ENCODE measurements around the gene TTYH3.

TTYH3 gene

DNA sequence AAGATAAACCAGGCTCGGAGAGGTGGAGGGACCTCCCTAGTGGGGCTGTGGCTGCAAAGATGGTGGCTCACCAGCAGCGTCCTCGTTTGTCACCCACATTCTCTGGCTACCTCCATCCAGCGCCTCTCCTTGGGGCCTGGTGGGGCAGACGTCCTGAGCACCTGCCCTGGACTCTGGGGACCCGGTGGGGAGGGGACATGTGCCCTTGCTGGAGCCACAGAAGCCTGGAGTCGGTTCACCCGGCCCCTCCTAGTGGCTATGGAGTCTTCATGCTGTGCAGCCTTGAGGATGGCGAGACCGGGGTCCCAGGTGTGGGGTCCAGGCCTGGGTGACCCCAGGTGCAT, 14.5 kb downstream of the TTYH3 start:
- in situ Hi-C loops (cut with MboI; ENCODE audit: low sequenced_read_pairs): no loop called here

DNA sequence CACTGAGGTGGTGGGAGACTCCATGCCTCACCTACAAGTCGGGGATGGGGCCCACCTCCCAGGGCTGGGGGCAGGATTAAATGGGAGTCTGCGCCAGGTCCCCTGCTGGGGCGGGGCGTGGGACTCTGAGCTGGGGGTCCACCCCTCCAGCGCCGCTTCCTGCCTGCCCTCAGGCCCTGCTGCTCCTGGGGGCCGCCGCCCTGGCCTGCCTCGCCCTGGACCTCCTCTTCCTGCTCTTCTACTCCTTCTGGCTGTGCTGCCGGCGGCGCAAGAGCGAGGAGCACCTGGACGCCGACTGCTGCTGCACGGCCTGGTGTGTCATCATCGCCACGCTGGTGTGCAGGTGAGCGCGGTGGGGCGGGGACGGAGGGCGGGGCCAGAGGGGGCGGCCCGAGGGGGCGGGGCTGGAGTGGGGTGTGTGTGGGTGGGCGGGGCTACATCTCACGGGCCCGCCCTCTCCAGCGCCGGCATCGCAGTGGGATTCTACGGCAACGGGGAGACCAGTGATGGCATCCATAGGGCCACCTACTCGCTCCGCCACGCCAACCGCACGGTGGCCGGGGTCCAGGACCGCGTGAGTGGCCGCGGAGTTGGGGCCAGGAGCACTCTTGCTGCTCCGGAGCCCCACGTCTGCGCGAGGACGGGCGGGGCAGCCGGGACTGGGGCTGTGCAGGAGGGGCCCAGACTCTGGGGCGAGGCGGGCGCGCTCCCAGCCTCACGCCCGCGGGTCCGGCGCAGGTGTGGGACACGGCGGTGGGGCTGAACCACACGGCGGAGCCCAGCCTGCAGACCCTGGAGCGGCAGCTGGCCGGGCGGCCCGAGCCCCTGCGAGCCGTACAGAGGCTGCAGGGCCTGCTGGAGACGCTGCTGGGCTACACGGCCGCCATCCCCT, 15.1 kb downstream of the TTYH3 start:
- in situ Hi-C loops (cut with MboI; ENCODE audit: low sequenced_read_pairs): no loop called here

DNA sequence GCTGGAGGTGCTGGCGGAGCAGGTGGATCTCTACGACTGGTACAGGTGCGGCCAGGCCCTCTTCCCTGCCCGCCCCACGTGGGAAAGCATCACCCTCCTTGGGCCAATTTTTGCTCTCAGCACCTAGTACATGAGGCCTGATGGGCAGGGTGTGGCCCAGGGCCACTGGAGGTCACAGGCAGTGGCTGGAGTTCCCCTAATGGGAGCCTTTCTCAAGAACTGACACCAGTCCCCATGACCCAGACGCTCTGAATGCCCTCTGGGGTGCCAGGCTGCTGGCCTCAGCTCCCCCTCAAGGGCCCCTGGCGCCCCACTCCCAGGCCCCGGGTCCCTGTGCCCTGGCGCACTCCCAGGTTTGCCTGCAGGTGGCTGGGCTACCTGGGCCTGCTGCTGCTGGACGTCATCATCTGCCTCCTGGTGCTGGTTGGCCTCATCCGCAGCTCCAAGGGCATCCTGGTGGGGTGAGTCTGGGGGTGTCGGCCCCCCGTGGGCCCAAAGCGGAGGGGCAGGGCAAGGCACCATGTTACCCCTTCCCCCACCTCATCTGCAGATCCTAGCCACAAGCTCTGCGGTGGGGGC, 15.9 kb downstream of the TTYH3 start:
- in situ Hi-C loops (cut with MboI; ENCODE audit: low sequenced_read_pairs): no loop called here

DNA sequence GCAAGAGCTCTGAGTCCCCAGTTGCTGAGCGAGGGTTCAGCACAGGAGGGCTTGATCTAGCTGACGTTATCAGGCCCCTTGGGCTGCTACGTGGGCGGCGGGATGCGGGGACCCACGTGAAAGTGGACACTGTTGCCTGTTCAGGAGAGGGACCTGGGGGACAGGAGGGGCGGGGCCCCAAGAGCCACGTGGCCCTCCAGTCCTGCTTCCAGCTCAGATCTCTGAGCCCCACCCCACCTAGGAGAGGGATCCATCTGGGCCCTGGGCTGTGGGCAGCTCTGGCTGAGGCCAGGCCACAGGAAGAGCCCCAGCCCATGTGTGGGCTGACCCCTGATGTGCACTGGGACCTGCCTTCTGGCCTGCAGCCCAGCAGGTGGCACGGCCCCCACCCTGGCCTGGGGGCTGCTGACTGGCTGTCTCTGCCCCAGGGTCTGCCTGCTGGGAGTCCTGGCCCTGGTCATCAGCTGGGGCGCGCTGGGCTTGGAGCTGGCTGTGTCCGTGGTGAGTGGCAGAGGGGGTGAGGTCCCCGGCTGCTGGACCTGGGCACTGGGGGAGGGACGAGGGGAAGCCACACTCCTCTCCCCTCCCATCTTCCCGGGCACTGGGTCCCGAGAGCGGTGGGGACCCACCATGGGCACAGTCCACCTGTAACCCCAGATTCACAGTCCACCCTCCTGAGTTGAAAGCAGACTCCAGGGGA, 17.5 kb downstream of the TTYH3 start:
- in situ Hi-C loops (cut with MboI; ENCODE audit: low sequenced_read_pairs): no loop called here

DNA sequence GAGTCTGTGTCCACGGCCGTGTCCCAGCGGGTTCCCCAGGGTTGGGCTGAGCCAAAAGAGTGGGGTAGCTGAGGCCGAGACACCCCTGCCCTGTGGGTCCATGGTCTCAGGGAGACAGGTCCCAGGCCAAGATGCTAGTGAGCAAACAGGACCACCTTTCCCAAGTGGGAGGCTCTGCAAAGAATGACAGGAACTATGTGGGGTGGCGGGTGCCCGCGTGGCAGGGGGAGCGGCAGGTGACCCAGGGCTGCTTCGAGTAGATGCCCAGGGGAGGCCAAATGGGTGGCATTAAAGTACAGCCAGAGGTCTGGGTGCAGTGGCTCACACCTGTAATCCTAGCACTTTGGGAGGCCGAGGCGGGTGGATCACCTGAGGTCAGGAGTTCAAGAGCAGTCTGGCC, 18.2 kb downstream of the TTYH3 start:
- in situ Hi-C loops (cut with MboI; ENCODE audit: low sequenced_read_pairs): no loop called here

DNA sequence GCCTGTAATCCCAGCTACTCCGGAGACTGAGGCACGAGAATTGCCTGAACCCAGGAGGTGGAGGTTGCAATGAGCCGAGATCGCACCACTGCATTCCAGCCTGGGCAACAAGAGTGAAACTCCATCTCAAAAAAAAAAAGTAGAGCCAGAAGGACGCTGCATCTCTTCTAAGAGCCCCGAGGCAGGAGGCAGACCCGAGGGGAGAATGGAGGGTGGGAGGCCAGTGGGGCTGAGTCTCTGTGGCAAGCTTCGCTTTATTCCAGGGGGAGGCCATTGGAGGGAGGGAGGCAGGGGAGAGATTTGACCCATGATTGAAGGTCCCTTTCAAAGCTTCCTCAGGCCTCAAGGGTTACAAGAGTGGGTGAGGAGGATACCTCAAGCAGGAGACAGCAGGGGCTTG, 18.7 kb downstream of the TTYH3 start:
- in situ Hi-C loops (cut with MboI; ENCODE audit: low sequenced_read_pairs): no loop called here

DNA sequence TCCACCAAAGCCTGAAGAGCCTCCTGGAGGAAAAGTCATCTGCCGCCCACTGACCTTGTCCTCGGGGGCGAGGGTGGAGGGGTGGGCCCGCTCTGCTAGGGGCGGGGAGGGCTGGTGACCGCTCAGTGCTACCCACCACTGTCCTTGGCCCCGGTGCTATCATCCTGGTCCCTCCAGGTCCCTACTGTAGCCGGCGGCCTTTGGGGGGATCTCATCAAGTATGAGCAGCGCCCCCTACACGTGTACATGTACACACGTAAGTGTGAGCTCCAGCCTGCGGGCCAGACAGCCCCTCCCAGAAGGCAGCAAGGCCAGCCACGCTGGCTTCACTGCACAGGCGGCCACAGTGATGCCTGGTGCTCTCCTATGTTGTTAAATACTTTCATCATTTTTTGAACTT, 19.6 kb downstream of the TTYH3 start:
- in situ Hi-C loops (cut with MboI; ENCODE audit: low sequenced_read_pairs): no loop called here

DNA sequence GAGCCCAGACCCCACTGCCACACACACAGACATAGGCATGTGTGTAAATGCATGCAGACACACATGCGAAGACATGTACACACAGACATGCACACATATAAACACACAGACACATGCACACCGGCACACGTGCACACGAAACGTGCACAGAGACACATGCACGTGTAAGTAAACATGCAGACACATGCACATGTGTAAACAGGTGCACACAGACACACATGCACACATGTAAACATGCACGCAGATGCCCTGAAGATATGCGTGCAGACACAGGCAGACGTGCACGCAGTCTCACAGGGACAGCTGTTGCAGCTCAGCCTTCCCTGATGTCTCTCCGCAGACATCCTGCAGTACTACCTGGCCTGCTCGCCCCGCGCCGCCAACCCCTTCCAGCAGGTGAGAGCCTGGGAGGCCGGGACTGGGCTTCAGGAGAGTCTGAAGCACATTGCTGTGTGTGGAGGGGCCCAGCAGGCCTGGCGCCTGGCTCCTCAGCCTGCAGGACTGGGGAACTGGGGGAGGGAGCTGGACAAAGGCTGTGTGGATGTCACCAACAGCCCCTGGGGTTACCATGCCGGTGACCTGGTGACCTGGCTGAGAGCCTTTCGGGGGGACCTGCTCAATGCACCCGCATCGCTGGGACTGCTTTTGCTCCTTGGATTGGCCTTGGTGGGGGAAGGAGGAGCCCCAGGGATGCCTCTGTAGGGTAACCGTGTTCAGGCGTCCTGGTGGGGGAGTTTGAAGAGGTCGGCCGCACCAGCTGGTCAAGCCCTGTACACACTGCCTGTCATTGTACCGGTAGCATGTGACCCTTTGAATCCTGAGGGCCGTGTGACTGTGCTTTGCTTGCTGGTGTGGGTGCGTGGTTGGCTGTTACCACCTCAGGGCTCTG, 20.3 kb downstream of the TTYH3 start:
- in situ Hi-C loops (cut with MboI; ENCODE audit: low sequenced_read_pairs): no loop called here

DNA sequence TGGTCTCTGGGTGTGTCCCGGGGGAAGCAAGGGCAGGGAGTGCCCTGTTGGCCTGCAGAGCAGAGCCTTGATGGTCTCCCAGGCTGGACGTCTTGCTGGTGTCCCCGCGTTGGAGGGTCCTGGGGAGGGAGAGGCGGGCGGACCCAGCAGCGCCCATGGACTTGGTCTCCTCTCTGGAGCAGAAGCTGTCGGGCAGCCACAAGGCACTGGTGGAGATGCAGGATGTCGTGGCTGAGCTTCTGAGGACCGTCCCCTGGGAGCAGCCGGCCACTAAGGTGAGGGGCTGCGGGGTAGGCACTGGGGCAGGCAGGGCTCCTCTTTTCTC, 20.9 kb downstream of the TTYH3 start:
- in situ Hi-C loops (cut with MboI; ENCODE audit: low sequenced_read_pairs): no loop called here

DNA sequence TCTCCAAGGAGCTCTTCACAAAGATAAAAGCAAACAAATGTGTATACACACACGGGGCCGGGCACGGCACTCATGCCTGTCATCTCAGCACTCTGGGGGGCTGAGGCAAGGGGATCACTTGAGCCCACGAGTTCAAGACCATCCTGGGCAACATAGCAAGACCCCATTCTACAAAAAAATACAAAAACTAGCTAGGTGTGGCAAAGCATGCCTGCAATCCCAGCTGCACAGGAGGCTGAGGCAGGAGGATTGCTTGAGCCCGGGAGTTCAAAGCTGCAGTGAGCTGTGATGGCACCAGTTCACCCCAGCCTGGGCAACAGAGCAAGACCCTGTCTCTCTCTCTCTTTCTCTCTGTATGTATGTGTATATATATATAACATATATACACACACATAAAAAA, 22.3 kb downstream of the TTYH3 start:
- in situ Hi-C loops (cut with MboI; ENCODE audit: low sequenced_read_pairs): no loop called here

DNA sequence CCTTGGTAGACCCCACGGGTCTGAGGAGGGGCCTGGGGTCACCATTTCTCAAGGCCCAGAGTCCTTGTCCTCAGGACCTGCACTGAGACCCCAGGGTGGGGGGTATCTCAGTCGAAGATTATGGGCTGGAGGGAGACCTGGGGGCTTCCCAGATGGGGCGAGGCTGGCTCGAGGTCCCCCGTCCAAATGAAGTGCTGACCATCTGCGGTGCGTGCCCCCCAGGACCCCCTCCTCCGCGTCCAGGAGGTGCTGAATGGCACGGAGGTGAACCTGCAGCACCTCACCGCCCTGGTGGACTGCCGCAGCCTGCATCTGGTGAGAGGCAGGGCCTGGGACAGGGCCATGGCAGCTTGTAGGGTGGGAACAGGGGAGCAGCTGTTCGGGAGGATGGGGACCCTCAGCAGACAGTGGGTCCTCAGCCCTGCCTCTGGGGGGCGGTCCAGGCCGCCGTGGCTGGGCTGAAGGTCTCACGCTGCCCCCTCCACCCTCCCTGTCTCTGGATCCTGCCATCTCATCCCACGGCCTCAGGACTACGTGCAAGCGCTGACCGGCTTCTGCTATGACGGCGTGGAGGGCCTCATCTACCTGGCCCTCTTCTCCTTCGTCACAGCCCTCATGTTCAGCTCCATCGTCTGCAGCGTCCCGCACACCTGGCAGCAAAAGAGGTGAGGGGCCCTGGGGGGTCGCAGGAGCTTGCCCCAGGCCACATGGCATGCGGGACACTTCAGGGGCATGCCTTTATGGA, 24.3 kb downstream of the TTYH3 start:
- in situ Hi-C loops (cut with MboI; ENCODE audit: low sequenced_read_pairs): no loop called here

DNA sequence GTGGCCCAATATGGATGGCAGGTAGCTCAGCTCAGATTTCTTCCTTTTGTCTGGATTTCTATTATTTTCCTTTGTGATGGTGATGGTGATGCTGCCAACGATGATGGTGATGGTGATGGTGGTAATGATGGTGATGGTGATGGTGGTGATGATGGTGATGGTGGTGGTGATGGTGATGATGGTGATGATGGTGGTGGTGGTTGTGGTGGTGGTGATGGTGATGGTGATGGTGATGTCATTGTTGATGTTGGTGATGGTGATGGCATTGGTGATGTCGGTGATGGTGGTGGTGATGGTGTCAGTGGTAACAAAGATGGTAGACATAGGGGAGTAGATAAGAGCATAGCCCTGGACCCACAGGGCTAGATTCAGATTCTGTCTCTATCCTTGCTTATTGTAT, 25.4 kb downstream of the TTYH3 start:
- in situ Hi-C loops (cut with MboI; ENCODE audit: low sequenced_read_pairs): no loop called here

DNA sequence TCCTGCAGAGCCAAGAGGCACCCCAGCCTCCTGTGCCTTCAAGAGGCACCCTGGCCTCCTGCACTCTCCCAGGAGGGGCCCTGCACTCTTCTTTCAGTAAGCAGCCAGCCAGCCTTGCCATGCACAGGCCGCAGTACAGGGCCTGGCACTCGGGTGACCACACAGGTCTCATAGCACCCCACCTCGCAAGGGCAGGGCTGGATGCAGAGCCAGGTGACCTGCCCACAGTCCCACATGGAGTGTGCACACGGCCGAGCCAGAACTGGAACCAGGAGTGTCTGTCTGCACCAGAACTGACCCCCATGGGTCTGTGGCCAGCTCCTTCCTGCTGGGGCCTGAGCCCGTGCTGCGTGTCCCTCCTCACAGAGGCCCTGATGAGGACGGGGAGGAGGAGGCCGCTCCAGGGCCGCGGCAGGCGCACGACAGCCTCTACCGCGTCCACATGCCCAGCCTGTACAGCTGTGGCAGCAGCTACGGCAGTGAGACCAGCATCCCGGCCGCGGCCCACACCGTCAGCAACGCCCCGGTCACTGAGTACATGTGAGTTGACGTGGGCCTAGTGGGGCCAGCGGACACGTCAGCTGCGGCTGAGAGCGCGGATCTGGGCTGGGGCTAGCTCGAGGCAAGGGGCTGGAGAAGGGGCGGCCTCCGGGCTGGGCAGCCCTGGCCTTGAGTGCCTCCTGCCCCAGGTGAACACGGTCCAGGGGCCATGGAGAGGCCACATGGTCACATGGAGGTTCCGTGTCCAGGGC, 26.3 kb downstream of the TTYH3 start:
- in situ Hi-C loops (cut with MboI; ENCODE audit: low sequenced_read_pairs): no loop called here

DNA sequence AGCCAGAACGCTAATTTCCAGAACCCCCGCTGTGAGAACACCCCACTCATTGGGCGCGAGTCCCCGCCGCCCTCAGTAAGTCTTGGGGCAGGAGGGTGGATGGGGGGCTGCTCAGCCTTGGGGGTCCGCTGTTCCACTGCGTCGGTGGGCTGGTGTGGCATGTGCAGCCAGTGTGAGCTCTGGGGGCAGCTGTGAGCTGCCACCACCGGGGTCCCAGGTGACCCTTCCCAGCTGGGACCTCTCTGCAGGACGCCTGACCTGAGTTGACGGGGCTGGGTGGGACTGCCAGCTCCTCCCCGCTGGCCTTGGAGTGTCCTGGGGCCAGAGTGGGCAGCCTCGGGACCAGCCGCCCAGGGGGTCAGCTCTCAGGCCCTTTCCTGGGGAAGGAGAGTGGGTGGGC, 27.2 kb downstream of the TTYH3 start:
- in situ Hi-C loops (cut with MboI; ENCODE audit: low sequenced_read_pairs): no loop called here

DNA sequence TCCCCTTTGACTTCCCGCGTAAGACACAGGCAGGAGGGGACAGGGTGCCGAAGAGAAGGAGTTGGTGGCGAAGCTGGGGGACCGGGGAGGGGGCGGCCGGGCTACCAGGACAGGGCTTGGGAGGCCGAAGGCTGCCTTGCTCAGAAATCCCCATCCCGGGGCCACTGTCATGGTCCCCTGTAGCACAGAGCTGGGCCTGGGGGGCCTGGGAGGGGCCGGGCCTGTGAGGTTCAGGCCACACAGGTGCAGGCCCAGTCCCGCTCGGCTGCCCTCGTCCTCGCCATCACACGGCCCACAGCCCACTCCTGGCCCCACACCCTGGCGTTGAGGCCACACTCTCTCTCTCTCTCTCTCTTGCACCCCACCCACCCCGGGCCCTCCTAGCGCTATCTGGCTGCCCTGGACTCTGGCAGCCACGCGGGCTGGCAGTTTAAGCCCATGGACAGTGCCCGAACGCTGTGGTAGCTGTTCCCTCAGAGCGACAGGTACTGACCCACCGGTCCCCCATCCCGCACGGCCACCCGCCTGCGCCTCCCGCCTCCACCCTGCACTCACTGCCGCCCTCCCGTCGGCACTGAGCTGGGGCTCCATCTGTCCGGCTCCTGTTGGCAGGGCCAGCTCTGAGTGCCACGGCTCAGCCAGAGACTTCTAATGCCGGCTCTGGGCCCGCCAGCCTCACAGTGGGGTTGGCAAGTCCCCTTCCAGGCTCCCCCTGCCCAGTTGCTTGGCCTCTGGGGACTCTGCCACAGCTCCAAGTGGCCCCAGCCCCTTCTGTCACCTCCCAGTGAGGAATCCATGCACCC, 28.0 kb downstream of the TTYH3 start:
- in situ Hi-C loops (cut with MboI; ENCODE audit: low sequenced_read_pairs): no loop called here

DNA sequence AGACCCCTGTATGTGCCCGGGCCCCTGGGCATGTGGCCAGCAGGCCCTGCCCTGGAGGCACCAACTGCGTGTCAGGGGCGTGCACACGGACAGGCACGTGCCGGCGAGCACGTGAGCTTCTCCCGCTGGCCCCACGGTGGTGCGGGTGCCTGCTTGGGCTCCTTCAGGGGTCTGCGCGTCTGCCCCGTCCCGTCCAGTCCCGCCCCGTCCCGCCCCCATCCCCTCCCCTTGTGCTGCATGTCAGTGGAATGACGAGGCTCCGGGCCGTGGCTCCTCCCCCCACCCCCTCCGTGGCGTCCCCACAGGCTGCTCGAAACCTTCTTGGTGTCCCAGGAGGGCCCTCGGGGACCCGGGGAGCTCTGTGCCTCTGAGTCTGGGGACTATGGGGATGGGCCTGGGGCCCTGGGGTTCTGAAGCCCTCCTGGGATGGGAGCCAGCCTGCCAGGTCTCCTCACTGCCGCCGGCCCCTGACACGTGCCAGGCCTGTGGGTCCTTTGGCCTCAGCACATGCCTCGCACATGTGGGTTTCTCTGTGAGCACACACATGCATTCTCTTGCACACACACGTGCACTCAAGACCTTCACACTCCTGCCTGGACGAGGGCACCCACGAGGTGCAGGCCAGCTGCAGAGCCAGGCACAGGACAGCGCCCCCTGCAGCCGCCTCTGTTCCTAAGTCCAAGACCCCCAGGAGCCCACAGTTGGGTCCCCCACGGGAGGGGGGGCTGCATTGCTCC, 28.7 kb downstream of the TTYH3 start:
- in situ Hi-C loops (cut with MboI; ENCODE audit: low sequenced_read_pairs): no loop called here

DNA sequence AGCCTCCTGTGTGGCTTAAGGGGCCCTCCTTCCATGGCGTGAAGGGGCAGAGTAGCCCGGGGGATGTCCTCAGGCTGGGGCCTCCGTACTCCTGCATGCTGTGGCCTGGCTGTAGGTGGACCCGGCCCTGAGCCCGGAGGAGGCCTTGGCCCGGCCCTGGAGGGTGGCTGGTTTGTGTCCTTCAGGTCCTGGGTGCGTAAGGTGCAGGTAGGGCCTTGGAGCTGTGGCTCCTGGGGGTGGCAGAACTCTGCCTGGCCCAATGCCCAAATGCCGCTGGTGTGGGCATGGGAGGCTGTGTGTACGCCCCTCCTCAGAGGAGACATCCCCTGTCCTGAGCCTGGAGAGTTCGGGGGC, 29.3 kb downstream of the TTYH3 start:
- in situ Hi-C loops (cut with MboI; ENCODE audit: low sequenced_read_pairs): no loop called here

DNA sequence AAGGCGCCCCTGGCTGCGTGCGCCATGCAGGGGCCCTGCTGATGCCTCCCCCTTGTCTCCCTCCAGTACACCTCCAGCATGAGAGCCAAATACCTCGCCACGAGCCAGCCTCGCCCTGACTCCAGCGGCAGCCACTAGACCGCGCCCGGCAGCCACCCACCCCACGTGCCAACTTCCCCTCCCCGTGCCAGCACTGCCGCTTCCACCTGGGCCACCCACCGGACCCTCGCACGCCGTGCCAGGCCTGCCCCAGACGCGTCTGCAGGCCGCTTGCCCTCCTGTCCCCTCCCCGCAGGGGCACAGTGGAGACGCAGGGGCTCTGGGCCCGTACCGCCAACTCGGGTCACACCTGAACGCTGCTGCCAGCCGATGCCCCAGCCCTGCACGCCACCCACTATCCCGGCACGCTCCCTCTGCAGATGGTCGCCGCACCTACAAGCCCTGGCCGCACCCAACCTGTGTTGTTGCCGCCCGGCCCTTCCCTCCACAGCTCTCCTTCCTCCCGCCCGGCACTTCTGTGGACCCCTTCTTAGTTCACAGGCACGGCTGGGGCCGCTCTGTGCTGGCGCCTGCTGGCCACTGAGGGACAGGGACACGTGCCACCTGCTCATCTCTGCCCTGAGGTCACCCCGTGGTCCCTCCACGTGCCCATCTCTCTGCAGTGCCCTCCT, 30.0 kb downstream of the TTYH3 start:
- in situ Hi-C loops (cut with MboI; ENCODE audit: low sequenced_read_pairs): no loop called here
